GM18909 (cell line): Measurements from ENCODE around the gene MAN1A2.

Source experiments
- ATAC-seq: cut with Tn5 transposase; IDR thresholded peaks from one replicate; pipeline ENCODE4 v1.9.1; 2021; ENCODE audit warnings: mild to moderate bottlenecking; ENCODE audit not compliant: unreplicated experiment, poor library complexity

MAN1A2 gene

GRCh38 chr1:117359561-117360289 is 7.5 kb upstream of the MAN1A2 start:
- no peak for ATAC-seq

GRCh38 chr1:117362986-117363385 is 4.3 kb upstream of the MAN1A2 start:
- no peak for ATAC-seq

- ATAC-seq, result no peak
These were observed 3.6 kb upstream of the MAN1A2 start for GRCh38 chr1:117363571-117364048.

- ATAC-seq, result no peak
These were observed 3.0 kb upstream of the MAN1A2 start for GRCh38 chr1:117364240-117364639.

GRCh38 chr1:117365350-117366176 is 1.7 kb upstream of the MAN1A2 start:
- ATAC-seq, result no peak

GRCh38 chr1:117366177-117367045 is 838 bp upstream of the MAN1A2 start:
- peak; percentile 48 for ATAC-seq

- peak; percentile 19 for ATAC-seq
These were observed 1.2 kb downstream of the MAN1A2 start for GRCh38 chr1:117368116-117369108.

GRCh38 chr1:117370071-117370470 is 2.8 kb downstream of the MAN1A2 start:
- no peak for ATAC-seq

- no peak for ATAC-seq
These were observed 3.3 kb downstream of the MAN1A2 start for GRCh38 chr1:117370509-117370908.

- no peak for ATAC-seq
These were observed 4.3 kb downstream of the MAN1A2 start for GRCh38 chr1:117371441-117372151.

GRCh38 chr1:117372863-117373412 is 5.7 kb downstream of the MAN1A2 start:
- no peak for ATAC-seq

- ATAC-seq, result no peak
These were observed 6.7 kb downstream of the MAN1A2 start for GRCh38 chr1:117373932-117374331.

- ATAC-seq, result no peak
These were observed 8.1 kb downstream of the MAN1A2 start for GRCh38 chr1:117375327-117375726.

GRCh38 chr1:117387060-117387633 is 19.9 kb downstream of the MAN1A2 start:
- ATAC-seq, result no peak

GRCh38 chr1:117388328-117388727 is 21.1 kb downstream of the MAN1A2 start:
- ATAC-seq, result no peak

GRCh38 chr1:117389284-117389683 is 22.0 kb downstream of the MAN1A2 start:
- no peak for ATAC-seq

- ATAC-seq, result no peak
These were observed 22.5 kb downstream of the MAN1A2 start for GRCh38 chr1:117389779-117390178.

- no peak for ATAC-seq
These were observed 25.5 kb downstream of the MAN1A2 start for GRCh38 chr1:117392771-117393170.
